A549 (cell line): Measurements from ENCODE around the gene ZNF407. TPM values are rescaled to one million over a fixed set of nuclear protein-coding genes. Genes with fewer than 3 reads are reported as not detected.
A peak's percentile ranks its signal among the peaks of the same experiment; 100 is the strongest.

Source experiments
- ATAC-seq, 2 experiments: fragments of 200-7000 bp in 1 of 2; fragments of >200 bp in 1 of 2; cut with Nextera tagmentation in 1 of 2; cut with Tn5 transposase in 1 of 2; 3 replicates each; pipeline versions ENCODE4 v1.8.0 to v1.9.1; 2018 to 2020; ENCODE audit warnings: mild to moderate bottlenecking in 1 of 2, moderate library complexity in 1 of 2
- CTCF ChIA-PET: fragments of 300-600 bp; sonication (Branson Sonifier 250); formaldehyde crosslinking; extraction: SDS; loops from one replicate; lab custom pipeline; 2021; ENCODE audit warnings: antibody characterized with exemption, inconsistent platforms; lab: Yijun Ruan, JAX
- POLR2A ChIA-PET: fragments of 350-600 bp; formaldehyde crosslinking; extraction: SDS; loops from one replicate; lab custom pipeline; 2021; ENCODE audit warnings: antibody characterized with exemption, inconsistent platforms; lab: Yijun Ruan, JAX
- DNase-seq, 2 experiments: peaks; one replicate each; pipeline versions ENCODE4 v3.0.0 to v3.0.0-alpha.2; 2011 to 2016; ENCODE audit warnings: low read depth in 1 of 2, low spot score in 1 of 2
- FAIRE-seq: peaks from 2 replicates; lab custom pipeline; 2011; peaks lifted over from hg19 to GRCh38; lab: Jason Lieb, UNC
- H3K27ac ChIP-seq, 2 experiments: fragments of >200 bp; sonication (Bioruptor Twin); formaldehyde crosslinking; 3 replicates each; pipeline ENCODE4 v1.5.1; 2016 to 2017
- H3K4me1 ChIP-seq: fragments of >200 bp; sonication (Bioruptor Twin); formaldehyde crosslinking; 3 replicates; pipeline ENCODE4 v1.6.1; 2016
- H3K4me2 ChIP-seq: fragments of >200 bp; sonication (Bioruptor Twin); formaldehyde crosslinking; 3 replicates; pipeline ENCODE4 v1.6.1; 2016
- H3K4me3 ChIP-seq: fragments of >200 bp; sonication (Bioruptor Twin); formaldehyde crosslinking; 3 replicates; pipeline ENCODE4 v1.5.1; 2016
- H3K9me3 ChIP-seq: fragments of >200 bp; sonication (Bioruptor Twin); formaldehyde crosslinking; 3 replicates; pipeline ENCODE4 v1.6.1; 2016
- CEBPB ChIP-seq, 2 experiments: fragments of >200 bp in 1 of 2; sonication (Bioruptor Twin) in 1 of 2; formaldehyde crosslinking in 1 of 2; IDR thresholded peaks; 2 replicates each; pipeline ENCODE4 v1.6.1; 2012 to 2016
- CHD2 ChIP-seq: fragments of 150-350 bp; IDR thresholded peaks from 2 replicates; pipeline ENCODE4 v1.6.1; 2014; ENCODE audit warnings: low read length; ENCODE audit not compliant: partially characterized antibody
- CTCF ChIP-seq: fragments of >200 bp; sonication (Bioruptor Twin); formaldehyde crosslinking; IDR thresholded peaks from 3 replicates; pipeline ENCODE4 v1.5.1; 2016
- E2F6 ChIP-seq: IDR thresholded peaks from 2 replicates; pipeline ENCODE4 v1.6.1; 2012; ENCODE audit warnings: low read depth, borderline replicate concordance
- ESRRA ChIP-seq: fragments of 150-350 bp; IDR thresholded peaks from 2 replicates; pipeline ENCODE4 v1.6.1; 2014; ENCODE audit warnings: mild to moderate bottlenecking, low read length, borderline replicate concordance
- FOSL2 ChIP-seq, 2 experiments: fragments of 450-650 bp in 1 of 2; fragments of >200 bp in 1 of 2; sonication (Bioruptor Twin) in 1 of 2; formaldehyde crosslinking; IDR thresholded peaks; 2 replicates each; pipeline versions ENCODE4 v1.5.0 to v1.6.1; 2016 to 2020; ENCODE audit warnings: mild to moderate bottlenecking in 1 of 2, moderate library complexity in 1 of 2
- GATA3 ChIP-seq: IDR thresholded peaks from 2 replicates; pipeline ENCODE4 v1.6.1; 2012; ENCODE audit warnings: borderline replicate concordance
- HEYL ChIP-seq: fragments of 250-450 bp; sonication (Bioruptor Pico); IDR thresholded peaks from 2 replicates; pipeline ENCODE4 v1.8.0; 2021; ENCODE audit warnings: mild to moderate bottlenecking, moderate library complexity
- JUN ChIP-seq, 2 experiments: fragments of >200 bp; sonication (Bioruptor Twin); formaldehyde crosslinking; IDR thresholded peaks; 2 replicates in 1 of 2; 3 replicates in 1 of 2; pipeline ENCODE4 v1.6.1; 2016 to 2017
- KDM1A ChIP-seq: fragments of 200-600 bp; sonication (generic); IDR thresholded peaks from 2 replicates; pipeline ENCODE4 v1.6.1; 2016; ENCODE audit warnings: low read depth, mild to moderate bottlenecking
- KDM5A ChIP-seq: fragments of 200-600 bp; sonication (generic); IDR thresholded peaks from 2 replicates; pipeline ENCODE4 v1.6.1; 2016; ENCODE audit warnings: antibody characterized with exemption, mild to moderate bottlenecking
- MAFK ChIP-seq: fragments of 450-650 bp; IDR thresholded peaks from 2 replicates; pipeline ENCODE4 v1.6.1; 2014; ENCODE audit not compliant: partially characterized antibody
- NR3C1 ChIP-seq: fragments of >200 bp; sonication (Bioruptor Twin); formaldehyde crosslinking; IDR thresholded peaks from 3 replicates; pipeline ENCODE4 v1.6.1; 2017
- RAD21 ChIP-seq, 2 experiments: fragments of >200 bp in 1 of 2; sonication (Bioruptor Twin) in 1 of 2; formaldehyde crosslinking in 1 of 2; IDR thresholded peaks in 1 of 2; conservative IDR thresholded peaks in 1 of 2; 2 replicates in 1 of 2; 3 replicates in 1 of 2; pipeline ENCODE4 v1.6.1; 2012 to 2018; ENCODE audit warnings: inconsistent platforms in 1 of 2
- ZC3H11A ChIP-seq: fragments of 450-650 bp; IDR thresholded peaks from 2 replicates; pipeline ENCODE4 v1.6.1; 2014; ENCODE audit warnings: antibody characterized with exemption, mild to moderate bottlenecking
- ZNF302 ChIP-seq: fragments of 250-450 bp; sonication (Bioruptor Pico); IDR thresholded peaks from 2 replicates; pipeline ENCODE4 v1.9.0; 2021; ENCODE audit warnings: inconsistent platforms, mild to moderate bottlenecking, moderate library complexity
- WGBS: methylation state at CpG from one replicate; pipeline ENCODE4 v1.1.6; 2017; ENCODE audit errors: missing lambda C conversion rate; 5-methylcytosine and 5-hydroxymethylcytosine counted together
- polyA plus RNA-seq, 4 experiments: library from polyadenylated mRNA; depleted of rRNA in 3 of 4; stranded (reverse); fragments of >200 nt; fragmentation: RNase III in 1 of 4; extraction: RNeasy Plus Mini Kit Qiagen cat#74134 plus additional on column Dnase treatment in 1 of 4; gene quantifications; 2 replicates in 3 of 4; 3 replicates in 1 of 4; pipeline ENCODE4 v1.2.3, GENCODE V29; 2011 to 2017
- TF ChIP-seq, protein P1 (sequence below): IDR thresholded peaks from 2 replicates; pipeline ENCODE4 v1.6.1; 2012
- TF ChIP-seq, protein P2 (sequence below): fragments of >200 bp; sonication (Bioruptor Twin); formaldehyde crosslinking; IDR thresholded peaks from 2 replicates; pipeline ENCODE4 v1.6.1; 2016
- TF ChIP-seq, protein P3 (sequence below): fragments of 250-450 bp; sonication (Bioruptor Pico); IDR thresholded peaks from 2 replicates; pipeline ENCODE4 v1.5.0; 2021; ENCODE audit warnings: mild to moderate bottlenecking, moderate library complexity, borderline replicate concordance
- TF ChIP-seq, protein P4 (sequence below): fragments of 150-350 bp; IDR thresholded peaks from 2 replicates; pipeline ENCODE4 v1.6.1; 2014; ENCODE audit warnings: low read depth, mild to moderate bottlenecking, low read length

The ZNF407 gene
- polyA plus RNA-seq, 2 of the 4 experiments (the other 2 are of a cell fraction), result 2.5 to 3.0 TPM

GRCh38 chr18:74895686-74896085 is 298.0 kb downstream of the ZNF407 start (continued):
- TF ChIP-seq, protein P1, sequence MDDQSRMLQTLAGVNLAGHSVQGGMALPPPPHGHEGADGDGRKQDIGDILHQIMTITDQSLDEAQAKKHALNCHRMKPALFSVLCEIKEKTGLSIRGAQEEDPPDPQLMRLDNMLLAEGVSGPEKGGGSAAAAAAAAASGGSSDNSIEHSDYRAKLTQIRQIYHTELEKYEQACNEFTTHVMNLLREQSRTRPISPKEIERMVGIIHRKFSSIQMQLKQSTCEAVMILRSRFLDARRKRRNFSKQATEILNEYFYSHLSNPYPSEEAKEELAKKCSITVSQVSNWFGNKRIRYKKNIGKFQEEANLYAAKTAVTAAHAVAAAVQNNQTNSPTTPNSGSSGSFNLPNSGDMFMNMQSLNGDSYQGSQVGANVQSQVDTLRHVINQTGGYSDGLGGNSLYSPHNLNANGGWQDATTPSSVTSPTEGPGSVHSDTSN, result no peak
- TF ChIP-seq, protein P2, sequence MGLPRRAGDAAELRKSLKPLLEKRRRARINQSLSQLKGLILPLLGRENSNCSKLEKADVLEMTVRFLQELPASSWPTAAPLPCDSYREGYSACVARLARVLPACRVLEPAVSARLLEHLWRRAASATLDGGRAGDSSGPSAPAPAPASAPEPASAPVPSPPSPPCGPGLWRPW, result no peak
- TF ChIP-seq, protein P3, sequence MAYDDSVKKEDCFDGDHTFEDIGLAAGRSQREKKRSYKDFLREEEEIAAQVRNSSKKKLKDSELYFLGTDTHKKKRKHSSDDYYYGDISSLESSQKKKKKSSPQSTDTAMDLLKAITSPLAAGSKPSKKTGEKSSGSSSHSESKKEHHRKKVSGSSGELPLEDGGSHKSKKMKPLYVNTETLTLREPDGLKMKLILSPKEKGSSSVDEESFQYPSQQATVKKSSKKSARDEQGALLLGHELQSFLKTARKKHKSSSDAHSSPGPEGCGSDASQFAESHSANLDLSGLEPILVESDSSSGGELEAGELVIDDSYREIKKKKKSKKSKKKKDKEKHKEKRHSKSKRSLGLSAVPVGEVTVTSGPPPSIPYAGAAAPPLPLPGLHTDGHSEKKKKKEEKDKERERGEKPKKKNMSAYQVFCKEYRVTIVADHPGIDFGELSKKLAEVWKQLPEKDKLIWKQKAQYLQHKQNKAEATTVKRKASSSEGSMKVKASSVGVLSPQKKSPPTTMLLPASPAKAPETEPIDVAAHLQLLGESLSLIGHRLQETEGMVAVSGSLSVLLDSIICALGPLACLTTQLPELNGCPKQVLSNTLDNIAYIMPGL (CRISPR knock-in tag), result no peak
- no peak for TF ChIP-seq NR3C1
- TF ChIP-seq E2F6, result no peak
- TF ChIP-seq FOSL2 (IDR thresholded peaks at IDR 0.05), result no peak
- TF ChIP-seq FOSL2 (CRISPR knock-in tag; IDR thresholded peaks at IDR 0.05), result no peak
- no peak for TF ChIP-seq ZC3H11A
- TF ChIP-seq, all 56 proteins: peak for 0

- H3K4me1 ChIP-seq, result peaks cover 18% of the 10 kb centered on the region
- DNase-seq (peak in 1 of 2 experiments; percentile 51), ATAC-seq (peak; percentile 77 to 80; a peak in 5 of 6 replicates), FAIRE-seq (no peak)
- POLR2A ChIA-PET, result no interaction called here
- TF ChIP-seq CTCF, result peak; percentile 39
- peak; percentile 50 to 52; a peak in 4 of 5 replicates for TF ChIP-seq RAD21 (conservative IDR thresholded peaks at IDR 0.05 in 1 of 2, IDR thresholded peaks at IDR 0.05 in 1 of 2)
- peak in 1 of 2 experiments; percentile 34; a peak in 1 of 4 replicates for TF ChIP-seq CEBPB (IDR thresholded peaks at IDR 0.05)
- TF ChIP-seq GATA3, result no peak
- H3K9me3 ChIP-seq, result no peaks in the 10 kb centered on the region
- no peak overlapping the region for H3K4me2 ChIP-seq
- H3K27ac ChIP-seq, result no peak overlapping the region
- WGBS, result 29% methylated on average over 4 of the region's 4 CpGs
- CTCF ChIA-PET, result interaction anchor here (0.6 to 1.3 kb wide), 2 partner anchors 90 to 144 kb away, joined by 3 read pairs; no protein-coding TSS in a partner anchor
- no peak overlapping the region for H3K4me3 ChIP-seq
Observed at GRCh38 chr18:74896390-74896991, 298.8 kb downstream of the ZNF407 start.

- no peak for DNase-seq
- no peak for ATAC-seq
- POLR2A ChIA-PET, result no interaction called here
Observed at GRCh38 chr18:74897971-74898657, 300.4 kb downstream of the ZNF407 start.

DNA sequence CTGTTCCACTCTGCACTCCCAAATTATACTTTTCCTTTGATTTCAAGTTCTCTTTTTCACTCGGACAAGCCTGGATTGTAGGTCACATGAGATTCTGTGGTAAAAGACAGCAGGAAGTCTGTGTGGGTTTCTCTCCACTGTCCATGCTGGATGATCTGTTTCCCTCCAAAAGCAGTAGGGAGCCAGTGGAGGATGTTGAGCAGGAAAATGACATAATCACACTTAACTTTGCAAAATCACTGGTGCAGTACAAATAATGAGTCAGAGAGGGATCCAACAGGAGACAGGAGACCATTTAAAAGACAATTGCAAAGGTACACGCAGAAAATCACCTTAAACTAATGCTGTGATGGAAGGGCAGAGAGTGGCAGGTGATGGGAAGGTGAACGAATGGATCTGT is 301.3 kb downstream of the ZNF407 start:
- Histone ChIP-seq H3K4me2 (peak overlapping the region; percentile 13; the same call in 1 of the 3 replicates), H3K27ac (no peak overlapping the region), H3K9me3 (no peaks in the 10 kb centered on the region), H3K4me1 (peaks cover 18% of the 10 kb centered on the region), H3K4me3 (no peak overlapping the region)
- FAIRE-seq (no peak), DNase-seq (peak in 1 of 2 experiments; percentile 20), ATAC-seq (peak in 1 of 2 experiments; percentile 44; a peak in 2 of 6 replicates)
- ChIA-PET POLR2A (no interaction called here), CTCF (no interaction called here)
- WGBS, result 58% methylated on average over 3 of the region's 3 CpGs
- TF ChIP-seq, protein P1, result no peak
- TF ChIP-seq CHD2 (no peak), KDM1A (no peak), RAD21 (conservative IDR thresholded peaks at IDR 0.05 in 1 of 2, IDR thresholded peaks at IDR 0.05 in 1 of 2) (no peak), MAFK (no peak), GATA3 (no peak), ESRRA (no peak), HEYL (CRISPR knock-in tag) (no peak), ZNF302 (CRISPR knock-in tag) (no peak), JUN (IDR thresholded peaks at IDR 0.05) (no peak), NR3C1 (no peak)
- TF ChIP-seq, protein P4, sequence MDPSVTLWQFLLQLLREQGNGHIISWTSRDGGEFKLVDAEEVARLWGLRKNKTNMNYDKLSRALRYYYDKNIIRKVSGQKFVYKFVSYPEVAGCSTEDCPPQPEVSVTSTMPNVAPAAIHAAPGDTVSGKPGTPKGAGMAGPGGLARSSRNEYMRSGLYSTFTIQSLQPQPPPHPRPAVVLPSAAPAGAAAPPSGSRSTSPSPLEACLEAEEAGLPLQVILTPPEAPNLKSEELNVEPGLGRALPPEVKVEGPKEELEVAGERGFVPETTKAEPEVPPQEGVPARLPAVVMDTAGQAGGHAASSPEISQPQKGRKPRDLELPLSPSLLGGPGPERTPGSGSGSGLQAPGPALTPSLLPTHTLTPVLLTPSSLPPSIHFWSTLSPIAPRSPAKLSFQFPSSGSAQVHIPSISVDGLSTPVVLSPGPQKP, result no peak

More at GRCh38 chr18:74897971-74898657, 300.4 kb downstream of the ZNF407 start:
- WGBS, result 55% methylated on average over 5 of the region's 5 CpGs
- H3K4me2 ChIP-seq, result peak overlapping the region; percentile 6; the same call in 1 of the 3 replicates
- TF ChIP-seq KDM5A, result no peak
- TF ChIP-seq, all 56 proteins: peak for 0
- CTCF ChIA-PET, result interaction anchor here (0.5 kb wide), 1 partner anchor 9 kb away, joined by 3 read pairs; no protein-coding TSS in a partner anchor
- Histone ChIP-seq H3K27ac (no peak overlapping the region), H3K9me3 (no peaks in the 10 kb centered on the region), H3K4me3 (no peak overlapping the region), H3K4me1 (peaks cover 18% of the 10 kb centered on the region)
- FAIRE-seq, result no peak
